Measurements from ENCODE around the gene UBASH3A. TPM values are rescaled to one million over a fixed set of nuclear protein-coding genes. Genes with fewer than 3 reads are reported as not detected.

The UBASH3A gene
- total RNA-seq, 2 donors from 2014 or later: 0.23 to 1.8 TPM

- Histone ChIP-seq H3K4me1 (replicated peaks) (no peaks in the 10 kb centered on the region), H3K9me3 (no peaks in the 10 kb centered on the region), H3K27ac (peak overlapping the region; percentile 17 to 59), H3K4me3 (no peak overlapping the region), H3K27me3 (replicated peaks; ENCODE audit: insufficient read depth) (no peaks in the 10 kb centered on the region), H3K36me3 (no peaks in the 10 kb centered on the region)
- WGBS: 59% methylated on average over 6 of the region's 6 CpGs
- TF ChIP-seq POLR2AphosphoS5 (IDR thresholded peaks at IDR 0.05): peak; percentile 80
- no peak for TF ChIP-seq CTCF (IDR thresholded peaks at IDR 0.05)
- no peak for TF ChIP-seq POLR2A (IDR thresholded peaks at IDR 0.05)
- DNase-seq (ENCODE audit: low spot score): no peak
- intact Hi-C loops (cut with DNase I): no loop called here
Measured at GRCh38 chr21:42486072-42486471, 82.4 kb downstream of the UBASH3A start.

GRCh38 chr21:42486531-42486930 lies 82.8 kb downstream of the UBASH3A start:
- Histone ChIP-seq H3K27ac (peak overlapping the region in 1 of 2 donors; percentile 59), H3K4me3 (no peak overlapping the region), H3K9me3 (no peaks in the 10 kb centered on the region), H3K36me3 (no peaks in the 10 kb centered on the region), H3K4me1 (replicated peaks) (no peaks in the 10 kb centered on the region), H3K27me3 (replicated peaks; ENCODE audit: insufficient read depth) (no peaks in the 10 kb centered on the region)
- no peak for DNase-seq (ENCODE audit: low spot score)
- 44% methylated on average over 5 of the region's 5 CpGs for WGBS
- no peak for TF ChIP-seq CTCF (IDR thresholded peaks at IDR 0.05)
- intact Hi-C loops (cut with DNase I): no loop called here

- WGBS: 67% methylated on average over 2 of the region's 2 CpGs
- DNase-seq (ENCODE audit: low spot score): no peak
- H3K4me3 ChIP-seq: no peak overlapping the region
- H3K27me3 ChIP-seq (replicated peaks; ENCODE audit: insufficient read depth): no peaks in the 10 kb centered on the region
- intact Hi-C loops (cut with DNase I): no loop called here
- H3K36me3 ChIP-seq: no peaks in the 10 kb centered on the region
- H3K9me3 ChIP-seq: no peaks in the 10 kb centered on the region
- no peaks in the 10 kb centered on the region for H3K4me1 ChIP-seq (replicated peaks)
- TF ChIP-seq CTCF (IDR thresholded peaks at IDR 0.05) (no peak), POLR2AphosphoS5 (IDR thresholded peaks at IDR 0.05) (no peak), POLR2A (IDR thresholded peaks at IDR 0.05) (no peak)
- no peak overlapping the region for H3K27ac ChIP-seq
Measured at GRCh38 chr21:42489006-42489563, 85.4 kb downstream of the UBASH3A start.

- Histone ChIP-seq H3K4me3 (no peak overlapping the region), H3K36me3 (no peaks in the 10 kb centered on the region), H3K27ac (no peak overlapping the region), H3K4me1 (replicated peaks) (no peaks in the 10 kb centered on the region), H3K9me3 (no peaks in the 10 kb centered on the region), H3K27me3 (replicated peaks; ENCODE audit: insufficient read depth) (no peaks in the 10 kb centered on the region)
- intact Hi-C loops (cut with DNase I): no loop called here
- DNase-seq (ENCODE audit: low spot score): no peak
- 88% methylated on average over 4 of the region's 4 CpGs for WGBS
- no peak for TF ChIP-seq POLR2A (IDR thresholded peaks at IDR 0.05)
- no peak for TF ChIP-seq POLR2AphosphoS5 (IDR thresholded peaks at IDR 0.05)
- no peak for TF ChIP-seq CTCF (IDR thresholded peaks at IDR 0.05)
Measured at GRCh38 chr21:42489991-42490390, 86.3 kb downstream of the UBASH3A start.

- H3K36me3 ChIP-seq: no peaks in the 10 kb centered on the region
- no peaks in the 10 kb centered on the region for H3K4me1 ChIP-seq (replicated peaks)
- TF ChIP-seq CTCF (IDR thresholded peaks at IDR 0.05) (no peak), POLR2AphosphoS5 (IDR thresholded peaks at IDR 0.05) (peak; percentile 62)
- intact Hi-C loops (cut with DNase I): no loop called here
- no peak overlapping the region for H3K4me3 ChIP-seq
- no peak for DNase-seq (ENCODE audit: low spot score)
- no peaks in the 10 kb centered on the region for H3K27me3 ChIP-seq (replicated peaks; ENCODE audit: insufficient read depth)
- no peaks in the 10 kb centered on the region for H3K9me3 ChIP-seq
- no peak overlapping the region for H3K27ac ChIP-seq
Measured at GRCh38 chr21:42490720-42491119, 87.0 kb downstream of the UBASH3A start.
